K562 (cell line): ENCODE measurements around the gene RUSC2. TPM values are rescaled to one million over a fixed set of nuclear protein-coding genes. Genes with fewer than 3 reads are reported as not detected.

Source experiments
- ATAC-seq: fragments of 200-7000 bp; cut with Tn5 transposase; 3 replicates; pipeline ENCODE4 v1.9.1; 2020; ENCODE audit warnings: moderate library complexity
- BruUV-seq: library from RNA; stranded (reverse); fragments of 400-500 nt; replicated peaks from 2 replicates; lab custom pipeline; 2021; lab: Mats Ljungman, UMichigan
- CTCF ChIA-PET: fragments of 300-600 bp; formaldehyde crosslinking; extraction: SDS; loops from one replicate; lab custom pipeline; 2021; ENCODE audit warnings: low intra/inter-chr PET ratio; lab: Yijun Ruan, JAX
- POLR2A ChIA-PET: fragments of 300-600, 350-650 bp; sonication (Branson Sonifier 250); formaldehyde crosslinking; extraction: SDS; loops from one replicate; lab custom pipeline; 2021; ENCODE audit warnings: antibody characterized with exemption, inconsistent platforms; lab: Yijun Ruan, JAX
- DNase-seq, 4 experiments: peaks; one replicate each; pipeline versions ENCODE4 v3.0.0 to v3.0.0-alpha.2; 2011 to 2018; ENCODE audit warnings: low spot score in 3 of 4, mixed read lengths in 3 of 4; ENCODE audit errors: extremely low read depth in 1 of 4
- FAIRE-seq: peaks from 2 replicates; lab custom pipeline; 2011; peaks lifted over from hg19 to GRCh38; lab: Jason Lieb, UNC
- H2AFZ ChIP-seq: 2 replicates; pipeline ENCODE4 v1.6.0; 2011; ENCODE audit warnings: low read depth, low read length, control low read depth, inconsistent platforms
- H3K27ac ChIP-seq: fragments of 200-600 bp; 3 replicates; pipeline ENCODE4 v1.8.0; 2011; ENCODE audit warnings: low read depth, mild to moderate bottlenecking, control low read depth, inconsistent platforms, low read length, moderate library complexity, mixed read lengths; ENCODE audit errors: extremely low read depth
- H3K27me3 ChIP-seq, 2 experiments: fragments of 300-600 bp in 1 of 2; 2 replicates in 1 of 2; 3 replicates in 1 of 2; pipeline versions ENCODE4 v1.6.0 to v1.8.0; 2011; ENCODE audit warnings: inconsistent platforms in 2 of 2, low read length in 2 of 2, mild to moderate bottlenecking in 1 of 2, mixed read lengths in 1 of 2, moderate library complexity in 1 of 2; ENCODE audit not compliant: control insufficient read depth in 2 of 2, insufficient read depth in 2 of 2
- H3K36me3 ChIP-seq: fragments of 300-600 bp; 3 replicates; pipeline ENCODE4 v1.8.0; 2011; ENCODE audit warnings: mild to moderate bottlenecking, low read length, inconsistent platforms; ENCODE audit not compliant: control insufficient read depth, insufficient read depth
- H3K4me1 ChIP-seq, 2 experiments: fragments of 200-600 bp in 1 of 2; replicated peaks in 1 of 2; 2 replicates in 1 of 2; 3 replicates in 1 of 2; pipeline versions ENCODE4 v1.5.1 to v1.8.0; 2011; ENCODE audit warnings: inconsistent platforms in 2 of 2, low read length in 2 of 2, mild to moderate bottlenecking in 1 of 2, mixed read lengths in 1 of 2, moderate library complexity in 1 of 2; ENCODE audit not compliant: control insufficient read depth in 2 of 2, insufficient read depth in 2 of 2
- H3K4me2 ChIP-seq: 2 replicates; pipeline ENCODE4 v1.6.1; 2011; ENCODE audit warnings: low read length, control low read depth, inconsistent platforms, mixed read lengths; ENCODE audit not compliant: insufficient read depth
- H3K4me3 ChIP-seq: fragments of 200-600 bp; sonication (generic), shearing (Covaris generic); 2 replicates; pipeline ENCODE4 v1.5.1; 2016; ENCODE audit warnings: control low read depth, inconsistent platforms
- H3K79me2 ChIP-seq: fragments of 200-600 bp; 3 replicates; pipeline ENCODE4 v1.8.0; 2011; ENCODE audit warnings: low read length, inconsistent platforms; ENCODE audit not compliant: control insufficient read depth, insufficient read depth
- H3K9ac ChIP-seq, 2 experiments: 2 replicates each; pipeline versions ENCODE4 v1.6.0 to v1.6.1; 2011; ENCODE audit warnings: low read depth in 2 of 2, low read length in 2 of 2, control low read depth in 1 of 2, inconsistent platforms in 1 of 2, mild to moderate bottlenecking in 1 of 2, mixed read lengths in 1 of 2; ENCODE audit not compliant: insufficient read depth in 1 of 2
- H3K9me1 ChIP-seq: one replicate; pipeline ENCODE4 v1.6.0; 2011; ENCODE audit warnings: inconsistent platforms, mild to moderate bottlenecking, low read length, moderate library complexity; ENCODE audit not compliant: control insufficient read depth, insufficient read depth
- H3K9me3 ChIP-seq: replicated peaks from 2 replicates; pipeline ENCODE4 v1.5.1; 2011; ENCODE audit warnings: low read depth, low read length, inconsistent platforms; ENCODE audit not compliant: control insufficient read depth, insufficient read depth
- H4K20me1 ChIP-seq: replicated peaks from 2 replicates; pipeline ENCODE4 v1.6.1; 2011; ENCODE audit warnings: low read length, inconsistent platforms, mixed read lengths; ENCODE audit not compliant: control insufficient read depth, insufficient read depth
- BCLAF1 ChIP-seq, 2 experiments: fragments of 450-650 bp in 1 of 2; IDR thresholded peaks; 2 replicates each; pipeline ENCODE4 v1.6.1; 2011 to 2017; ENCODE audit warnings: low read depth in 2 of 2, antibody characterized with exemption in 1 of 2, borderline replicate concordance in 1 of 2, low read length in 1 of 2, mild to moderate bottlenecking in 1 of 2, mixed read lengths in 1 of 2; ENCODE audit not compliant: control insufficient read depth in 1 of 2
- CREB1 ChIP-seq, 2 experiments: sonication (generic) in 1 of 2; formaldehyde crosslinking in 1 of 2; IDR thresholded peaks; 2 replicates each; pipeline versions ENCODE4 v1.6.1 to v1.8.0; 2012 to 2022; ENCODE audit warnings: inconsistent platforms in 1 of 2, mild to moderate bottlenecking in 1 of 2, missing genetic modification reagents in 1 of 2, moderate library complexity in 1 of 2
- FOXA1 ChIP-seq: fragments of 450-650 bp; IDR thresholded peaks from 2 replicates; pipeline ENCODE4 v1.6.1; 2016; ENCODE audit warnings: mild to moderate bottlenecking, borderline replicate concordance
- IFI16 ChIP-seq: fragments of 250-450 bp; sonication (Bioruptor Pico); IDR thresholded peaks from 2 replicates; pipeline ENCODE4 v2.1.2; 2022; ENCODE audit warnings: mild to moderate bottlenecking, inconsistent platforms
- MYC ChIP-seq, 2 experiments: fragments of 250-450 bp in 1 of 2; sonication (Bioruptor Pico) in 1 of 2; IDR thresholded peaks; 2 replicates each; pipeline versions ENCODE4 v1.5.1 to v1.6.1; 2012 to 2021; ENCODE audit warnings: low read depth in 2 of 2, borderline replicate concordance in 1 of 2, improper control_type of control experiment in 1 of 2, low read length in 1 of 2, mild to moderate bottlenecking in 1 of 2, moderate library complexity in 1 of 2
- NCOA1 ChIP-seq: fragments of 450-650 bp; IDR thresholded peaks from 2 replicates; pipeline ENCODE4 v1.6.1; 2016; ENCODE audit warnings: low read depth
- PHB2 ChIP-seq: fragments of 450-650 bp; IDR thresholded peaks from 2 replicates; pipeline ENCODE4 v1.6.1; 2017; ENCODE audit warnings: low read depth
- POLR2G ChIP-seq: fragments of 200-400 bp; formaldehyde crosslinking; IDR thresholded peaks from 2 replicates; pipeline ENCODE4 v1.6.1; 2017; ENCODE audit warnings: low read depth, mild to moderate bottlenecking, antibody characterized with exemption, low read length, moderate library complexity
- PYGO2 ChIP-seq: fragments of 450-650 bp; IDR thresholded peaks from 2 replicates; pipeline ENCODE4 v1.6.1; 2016; ENCODE audit warnings: mild to moderate bottlenecking, missing genetic modification characterization, moderate library complexity, missing compliant biosample characterization
- ZFP30 ChIP-seq: fragments of 250-450 bp; sonication (Bioruptor Pico); IDR thresholded peaks from 2 replicates; pipeline ENCODE4 v1.8.0; 2022; ENCODE audit warnings: moderate library complexity, mild to moderate bottlenecking, inconsistent platforms, borderline replicate concordance
- ZNF57 ChIP-seq: fragments of 450-650 bp; formaldehyde crosslinking; IDR thresholded peaks from 2 replicates; pipeline ENCODE4 v1.4.0; 2020; ENCODE audit warnings: mild to moderate bottlenecking, moderate library complexity
- WGBS: fragments of 100-300 bp; shearing (Covaris generic); methylation state at CpG from one replicate; pipeline ENCODE4 v1.1.6; 2016; ENCODE audit warnings: low coverage, mixed read lengths; ENCODE audit not compliant: insufficient coverage; ENCODE audit errors: missing lambda C conversion rate; 5-methylcytosine and 5-hydroxymethylcytosine counted together
- in situ Hi-C: fragments of 300-500 bp; cut with MboI; formaldehyde crosslinking; loops from 4 replicates; pipeline ENCODE4 v1.15.0; 2018; ENCODE audit warnings: inconsistent platforms, mixed read lengths
- intact Hi-C: fragments of 100-400 bp; cut with micrococcal nuclease; formaldehyde crosslinking; loops from 2 replicates; pipeline ENCODE4 v1.14.2; 2022
- polyA plus RNA-seq, 8 experiments: library from polyadenylated mRNA; depleted of rRNA in 4 of 8; stranded (reverse) in 5 of 8; unstranded in 3 of 8; fragments of >200 nt; fragmentation: Nextera tagmentation in 2 of 8; fragmentation: Illumina TruSeq in 1 of 8; extraction: Ambion mirVana in 2 of 8; extraction: Trizol in 1 of 8; gene quantifications; 2 replicates each; pipeline versions ENCODE4 v1.2.1 to v1.2.3, GENCODE V29; 2011 to 2014; ENCODE audit warnings: inconsistent platforms in 1 of 8, missing spikeins in 1 of 8
- total RNA-seq, 7 experiments: library from RNA; depleted of rRNA in 6 of 7; stranded (reverse); fragments of >200 nt in 6 of 7; fragmentation: Illumina TruSeq in 2 of 7; extraction: Trizol in 2 of 7; gene quantifications; 2 replicates each; pipeline versions ENCODE4 v1.2.1 to v1.2.3, GENCODE V29; 2011 to 2021; ENCODE audit warnings: low replicate concordance in 1 of 7

The RUSC2 gene
- total and polyA plus RNA-seq, 9 of the 15 experiments (the other 6 are each of a cell fraction or from before 2014, with no cell fraction given) = 0.08 to 12.8 (median 3.1) TPM

- TF ChIP-seq POLR2G = no peak
Measured at GRCh38 chr9:35448496-35448895, 41.4 kb upstream of the RUSC2 start (continued).

GRCh38 chr9:35452481-35452880 lies 37.4 kb upstream of the RUSC2 start:
- no peaks in the 10 kb centered on the region for H3K79me2 ChIP-seq
- H3K27ac ChIP-seq = no peak overlapping the region
- WGBS = 20% methylated on average over 2 of the region's 2 CpGs
- FAIRE-seq = no peak
- H3K9me1 ChIP-seq = no peaks in the 10 kb centered on the region
- CTCF ChIA-PET = no interaction called here
- BruUV-seq = no TSS peak
- in situ Hi-C loops = no loop called here
- TF ChIP-seq FOXA1 (no peak), ZFP30 (CRISPR knock-in tag) (no peak), ZNF57 (CRISPR knock-in tag) (no peak), MYC (IDR thresholded peaks at IDR 0.05; ENCODE audit: low read depth, low read length) (no peak), MYC (CRISPR knock-in tag; IDR thresholded peaks at IDR 0.05; ENCODE audit: borderline replicate concordance, low read depth) (no peak), PHB2 (no peak), CREB1 (IDR thresholded peaks at IDR 0.05) (no peak), CREB1 (CRISPR knock-in tag; IDR thresholded peaks at IDR 0.05) (no peak), BCLAF1 (IDR thresholded peaks at IDR 0.05; ENCODE audit: borderline replicate concordance in 1 of 2, control insufficient read depth in 1 of 2, low read depth in 2 of 2, low read length in 1 of 2) (no peak), PYGO2 (tag) (no peak), IFI16 (CRISPR knock-in tag) (no peak), NCOA1 (no peak)
- TF ChIP-seq, all 486 proteins: peak for 0
- H3K27me3 ChIP-seq = no peaks in the 10 kb centered on the region; a peak in 1 of 5 replicates
- H3K4me3 ChIP-seq = no peak overlapping the region
- POLR2A ChIA-PET = no interaction called here
- no peaks in the 10 kb centered on the region for H4K20me1 ChIP-seq
- no peak overlapping the region for H3K9ac ChIP-seq
- ATAC-seq = no peak
- no peak overlapping the region for H2AFZ ChIP-seq
- DNase-seq = peak in 1 of 4 experiments; percentile 3
- no peaks in the 10 kb centered on the region for H3K9me3 ChIP-seq
- no peaks in the 10 kb centered on the region for H3K36me3 ChIP-seq
- H3K4me2 ChIP-seq = no peak overlapping the region
- intact Hi-C loops = no loop called here
- no peaks in the 10 kb centered on the region for H3K4me1 ChIP-seq
